H1 (cell line): Measurements from ENCODE around the gene NECTIN2.

Experiments used
- ATF2 ChIP-seq: IDR thresholded peaks from 2 replicates; pipeline ENCODE4 v1.6.1; 2012; ENCODE audit warnings: low read length, inconsistent platforms
- BACH1 ChIP-seq: IDR thresholded peaks from 2 replicates; pipeline ENCODE4 v1.6.1; 2012; ENCODE audit warnings: low read length, improper control_type of control experiment
- EP300 ChIP-seq, 2 experiments: IDR thresholded peaks; 1 replicate in 1 of 2; 2 replicates in 1 of 2; pipeline ENCODE4 v1.6.1; 2011 to 2012; ENCODE audit warnings: low read depth in 2 of 2, low read length in 2 of 2, mild to moderate bottlenecking in 2 of 2, borderline replicate concordance in 1 of 2, inconsistent platforms in 1 of 2, moderate library complexity in 1 of 2
- FOSL1 ChIP-seq: IDR thresholded peaks from 2 replicates; pipeline ENCODE4 v1.6.1; 2011; ENCODE audit warnings: mild to moderate bottlenecking, low read depth, low read length, moderate library complexity; ENCODE audit not compliant: insufficient read depth
- NRF1 ChIP-seq: IDR thresholded peaks from 2 replicates; pipeline ENCODE4 v1.6.1; 2011; ENCODE audit warnings: mild to moderate bottlenecking, low read depth, low read length, improper control_type of control experiment
- POLR2AphosphoS5 ChIP-seq: IDR thresholded peaks from 2 replicates; pipeline ENCODE4 v1.6.1; 2011; ENCODE audit warnings: low read depth, low read length
- SIRT6 ChIP-seq: IDR thresholded peaks from one replicate; pipeline ENCODE4 v1.7.1; 2012; ENCODE audit warnings: low read length, inconsistent platforms
- TF ChIP-seq, protein P1 (sequence below), 3 experiments: IDR thresholded peaks; 1 replicate in 2 of 3; 2 replicates in 1 of 3; pipeline versions ENCODE4 v1.5.1 to v1.6.1; 2011; ENCODE audit warnings: low read length in 3 of 3, mild to moderate bottlenecking in 3 of 3, inconsistent platforms in 2 of 3, low read depth in 1 of 3, moderate library complexity in 1 of 3; ENCODE audit not compliant: insufficient read depth in 1 of 3; ENCODE audit errors: control extremely low read depth in 1 of 3

DNA sequence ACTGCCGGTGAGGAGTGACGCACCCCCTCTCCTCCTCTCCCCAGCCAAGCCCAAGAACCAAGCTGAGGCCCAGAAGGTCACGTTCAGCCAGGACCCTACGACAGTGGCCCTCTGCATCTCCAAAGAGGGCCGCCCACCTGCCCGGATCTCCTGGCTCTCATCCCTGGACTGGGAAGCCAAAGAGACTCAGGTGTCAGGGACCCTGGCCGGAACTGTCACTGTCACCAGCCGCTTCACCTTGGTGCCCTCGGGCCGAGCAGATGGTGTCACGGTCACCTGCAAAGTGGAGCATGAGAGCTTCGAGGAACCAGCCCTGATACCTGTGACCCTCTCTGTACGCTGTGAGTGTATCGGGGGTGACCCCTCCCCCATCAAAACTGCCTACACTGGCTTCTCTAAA lies 25.7 kb downstream of the NECTIN2 start:
- TF ChIP-seq, protein P1, sequence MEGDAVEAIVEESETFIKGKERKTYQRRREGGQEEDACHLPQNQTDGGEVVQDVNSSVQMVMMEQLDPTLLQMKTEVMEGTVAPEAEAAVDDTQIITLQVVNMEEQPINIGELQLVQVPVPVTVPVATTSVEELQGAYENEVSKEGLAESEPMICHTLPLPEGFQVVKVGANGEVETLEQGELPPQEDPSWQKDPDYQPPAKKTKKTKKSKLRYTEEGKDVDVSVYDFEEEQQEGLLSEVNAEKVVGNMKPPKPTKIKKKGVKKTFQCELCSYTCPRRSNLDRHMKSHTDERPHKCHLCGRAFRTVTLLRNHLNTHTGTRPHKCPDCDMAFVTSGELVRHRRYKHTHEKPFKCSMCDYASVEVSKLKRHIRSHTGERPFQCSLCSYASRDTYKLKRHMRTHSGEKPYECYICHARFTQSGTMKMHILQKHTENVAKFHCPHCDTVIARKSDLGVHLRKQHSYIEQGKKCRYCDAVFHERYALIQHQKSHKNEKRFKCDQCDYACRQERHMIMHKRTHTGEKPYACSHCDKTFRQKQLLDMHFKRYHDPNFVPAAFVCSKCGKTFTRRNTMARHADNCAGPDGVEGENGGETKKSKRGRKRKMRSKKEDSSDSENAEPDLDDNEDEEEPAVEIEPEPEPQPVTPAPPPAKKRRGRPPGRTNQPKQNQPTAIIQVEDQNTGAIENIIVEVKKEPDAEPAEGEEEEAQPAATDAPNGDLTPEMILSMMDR (IDR thresholded peaks at IDR 0.05; ENCODE audit: control extremely low read depth in 1 of 3, insufficient read depth in 1 of 3, low read depth in 1 of 3, low read length in 3 of 3) = no peak
- TF ChIP-seq ATF2 = no peak
- TF ChIP-seq NRF1 = no peak
- TF ChIP-seq BACH1 = no peak
- no peak for TF ChIP-seq SIRT6
- TF ChIP-seq FOSL1 = no peak
- no peak for TF ChIP-seq POLR2AphosphoS5
- no peak for TF ChIP-seq EP300 (IDR thresholded peaks at IDR 0.05; ENCODE audit: borderline replicate concordance in 1 of 2, low read depth in 2 of 2, low read length in 2 of 2)
